H1 (cell line): ENCODE results near the gene SSTR5. TPM values are rescaled to one million over a fixed set of nuclear protein-coding genes. Genes with fewer than 3 reads are reported as not detected.

ENCODE experiments used
- CTCF ChIA-PET: fragments of 300-600 bp; sonication (Branson Sonifier 250); formaldehyde crosslinking; loops from one replicate; lab custom pipeline; 2021; ENCODE audit not compliant: partially characterized antibody; lab: Charles Lee
- POLR2A ChIA-PET: fragments of 300-600 bp; sonication (Branson Sonifier 250); formaldehyde crosslinking; loops from one replicate; lab custom pipeline; 2021; ENCODE audit warnings: inconsistent platforms; ENCODE audit not compliant: partially characterized antibody; lab: Charles Lee
- DNase-seq, 2 experiments: peaks; one replicate each; pipeline versions ENCODE4 v3.0.0 to v3.0.0-alpha.2; 2010 to 2022; ENCODE audit warnings: low spot score in 2 of 2, low read depth in 1 of 2, mixed read lengths in 1 of 2
- FAIRE-seq: peaks from 2 replicates; lab custom pipeline; 2011; peaks lifted over from hg19 to GRCh38; lab: Jason Lieb, UNC
- H2AFZ ChIP-seq: 2 replicates; pipeline ENCODE4 v1.8.1; 2012; ENCODE audit warnings: low read length, inconsistent platforms
- H2AK5ac ChIP-seq: 2 replicates; pipeline ENCODE4 v1.6.1; 2013; ENCODE audit warnings: low read depth, low read length
- H2BK120ac ChIP-seq: replicated peaks from 2 replicates; pipeline ENCODE3; 2013; ENCODE audit warnings: low read depth, low read length, inconsistent platforms
- H2BK12ac ChIP-seq: 2 replicates; pipeline ENCODE4 v1.6.1; 2013; ENCODE audit warnings: low read depth, low read length
- H2BK15ac ChIP-seq: 2 replicates; pipeline ENCODE4 v1.6.1; 2013; ENCODE audit warnings: low read length
- H2BK20ac ChIP-seq: 2 replicates; pipeline ENCODE4 v1.6.1; 2013; ENCODE audit warnings: low read length
- H2BK5ac ChIP-seq: 2 replicates; pipeline ENCODE4 v1.6.1; 2013; ENCODE audit warnings: low read depth, low read length
- H3K14ac ChIP-seq: 2 replicates; pipeline ENCODE4 v1.6.1; 2013; ENCODE audit warnings: inconsistent platforms; ENCODE audit not compliant: insufficient read length
- H3K18ac ChIP-seq: 2 replicates; pipeline ENCODE4 v1.6.1; 2013; ENCODE audit warnings: low read length; ENCODE audit errors: extremely low read depth
- H3K23ac ChIP-seq: 2 replicates; pipeline ENCODE4 v1.6.1; 2013; ENCODE audit warnings: inconsistent platforms; ENCODE audit not compliant: insufficient read length
- H3K23me2 ChIP-seq: 2 replicates; pipeline ENCODE4 v1.6.1; 2013; ENCODE audit warnings: low read depth, low read length
- H3K27ac ChIP-seq: 2 replicates; pipeline ENCODE4 v1.6.1; 2011; ENCODE audit warnings: low read depth, low read length, inconsistent platforms
- H3K27me3 ChIP-seq, 4 experiments: replicated peaks in 1 of 4; 1 replicate in 1 of 4; 2 replicates in 3 of 4; pipeline versions ENCODE4 v1.6.1 to v1.8.1; 2011 to 2013; ENCODE audit warnings: low read length in 3 of 4, mild to moderate bottlenecking in 3 of 4, inconsistent platforms in 2 of 4, mixed read lengths in 2 of 4, moderate library complexity in 1 of 4; ENCODE audit not compliant: control insufficient read depth in 3 of 4, insufficient read depth in 3 of 4; ENCODE audit errors: extremely low read depth in 1 of 4
- H3K36me3 ChIP-seq, 4 experiments: 2 replicates each; pipeline versions ENCODE4 v1.6.1 to v1.8.1; 2011 to 2013; ENCODE audit warnings: mild to moderate bottlenecking in 4 of 4, low read length in 3 of 4, moderate library complexity in 2 of 4, control low read depth in 1 of 4, inconsistent platforms in 1 of 4; ENCODE audit not compliant: insufficient read depth in 4 of 4, control insufficient read depth in 2 of 4
- H3K4ac ChIP-seq: replicated peaks from 2 replicates; pipeline ENCODE3; 2013; ENCODE audit warnings: low read length, low read depth, mixed read lengths, inconsistent platforms; ENCODE audit not compliant: insufficient read length
- H3K4me1 ChIP-seq, 4 experiments: replicated peaks in 1 of 4; 1 replicate in 1 of 4; 2 replicates in 3 of 4; pipeline versions ENCODE4 v1.6.1 to v1.8.1; 2011 to 2013; ENCODE audit warnings: low read length in 3 of 4, inconsistent platforms in 2 of 4, mixed read lengths in 1 of 4; ENCODE audit not compliant: insufficient read depth in 4 of 4, control insufficient read depth in 3 of 4
- H3K4me2 ChIP-seq, 2 experiments: 2 replicates each; pipeline versions ENCODE4 v1.6.1 to v1.8.1; 2011 to 2013; ENCODE audit warnings: low read depth in 2 of 2, low read length in 2 of 2, control low read depth in 1 of 2, inconsistent platforms in 1 of 2, mild to moderate bottlenecking in 1 of 2; ENCODE audit not compliant: insufficient read depth in 1 of 2
- H3K4me3 ChIP-seq, 4 experiments: fragments of 200-600, 300-600 bp in 1 of 4; sonication (generic), shearing (Covaris generic), sonication (Bioruptor Twin) in 1 of 4; 2 replicates each; pipeline versions ENCODE4 v1.5.1 to v1.8.1; 2011 to 2016; ENCODE audit warnings: low read length in 4 of 4, low read depth in 3 of 4, control low read depth in 2 of 4, inconsistent platforms in 2 of 4, mild to moderate bottlenecking in 2 of 4, mixed read lengths in 1 of 4, moderate library complexity in 1 of 4; ENCODE audit not compliant: insufficient read depth in 2 of 4; ENCODE audit errors: extremely low read depth in 1 of 4
- H3K56ac ChIP-seq: replicated peaks from 2 replicates; pipeline ENCODE3; 2013; ENCODE audit warnings: low read depth, mild to moderate bottlenecking, mixed read lengths, low read length, inconsistent platforms; ENCODE audit not compliant: insufficient read length
- H3K79me1 ChIP-seq: 2 replicates; pipeline ENCODE4 v1.6.1; 2013; ENCODE audit warnings: low read depth, low read length, control low read depth
- H3K79me2 ChIP-seq, 2 experiments: 2 replicates each; pipeline versions ENCODE4 v1.6.1 to v1.8.1; 2012 to 2013; ENCODE audit warnings: low read length in 2 of 2, mild to moderate bottlenecking in 2 of 2, inconsistent platforms in 1 of 2; ENCODE audit not compliant: insufficient read depth in 2 of 2, control insufficient read depth in 1 of 2
- H3K9ac ChIP-seq, 4 experiments: replicated peaks in 1 of 4; 1 replicate in 1 of 4; 2 replicates in 3 of 4; pipeline versions ENCODE4 v1.6.1 to v1.8.1; 2011 to 2013; ENCODE audit warnings: low read depth in 3 of 4, low read length in 3 of 4, control low read depth in 2 of 4, mild to moderate bottlenecking in 2 of 4, moderate library complexity in 2 of 4, inconsistent platforms in 1 of 4; ENCODE audit errors: extremely low read depth in 1 of 4
- H3K9me3 ChIP-seq, 2 experiments: 2 replicates each; pipeline versions ENCODE4 v1.6.1 to v1.8.1; 2012 to 2013; ENCODE audit warnings: mild to moderate bottlenecking in 2 of 2, moderate library complexity in 2 of 2, control low read depth in 1 of 2, inconsistent platforms in 1 of 2, low read depth in 1 of 2, low read length in 1 of 2, mixed read lengths in 1 of 2; ENCODE audit not compliant: insufficient read depth in 2 of 2
- H4K20me1 ChIP-seq, 2 experiments: replicated peaks in 1 of 2; 2 replicates each; pipeline versions ENCODE3 to v1.8.1; 2011 to 2013; ENCODE audit warnings: inconsistent platforms in 2 of 2, low read length in 2 of 2, mild to moderate bottlenecking in 1 of 2; ENCODE audit not compliant: insufficient read depth in 2 of 2, control insufficient read depth in 1 of 2
- H4K5ac ChIP-seq: 2 replicates; pipeline ENCODE4 v1.6.1; 2013; ENCODE audit warnings: low read length, low read depth, mixed read lengths, inconsistent platforms; ENCODE audit not compliant: insufficient read length
- H4K8ac ChIP-seq: 2 replicates; pipeline ENCODE4 v1.8.0; 2013; ENCODE audit warnings: mild to moderate bottlenecking, moderate library complexity, low read length, inconsistent platforms; ENCODE audit not compliant: insufficient read depth; ENCODE audit errors: extremely low read depth
- H4K91ac ChIP-seq: replicated peaks from 2 replicates; pipeline ENCODE3; 2013; ENCODE audit warnings: low read length, mixed read lengths, inconsistent platforms; ENCODE audit not compliant: insufficient read length
- ATF2 ChIP-seq: IDR thresholded peaks from 2 replicates; pipeline ENCODE4 v1.6.1; 2012; ENCODE audit warnings: low read length, inconsistent platforms
- WGBS, 2 experiments: shearing (Covaris generic) in 1 of 2; methylation state at CpG; one replicate each; pipeline versions ENCODE4 v1.1.6 to v1.1.7; 2013 to 2015; ENCODE audit warnings: low lambda C conversion rate in 2 of 2, mixed read lengths in 2 of 2, inconsistent platforms in 1 of 2, low coverage in 1 of 2, missing lambda C conversion rate in 1 of 2; ENCODE audit not compliant: insufficient replicate concordance in 2 of 2, insufficient coverage in 1 of 2, insufficient read length in 1 of 2; ENCODE audit errors: extremely low coverage in 1 of 2, missing lambda C conversion rate in 1 of 2; 5-methylcytosine and 5-hydroxymethylcytosine counted together
- polyA plus RNA-seq, 7 experiments: library from polyadenylated mRNA; depleted of rRNA in 3 of 7; stranded (reverse) in 5 of 7; unstranded in 2 of 7; fragments of >200 nt in 5 of 7; fragments of 200-250 nt in 2 of 7; gene quantifications; 1 replicate in 5 of 7; 2 replicates in 1 of 7; 4 replicates in 1 of 7; pipeline versions ENCODE4 v1.2.1 to v1.2.3, GENCODE V29; 2011 to 2013; ENCODE audit warnings: missing spikeins in 2 of 7, mixed read lengths in 2 of 7
- total RNA-seq: library from RNA; stranded (reverse); fragmentation: NEBNext Ultra II Directional; extraction: Animal tissue kit (Norgen Biotek cat#: 25700); gene quantifications from 2 replicates; pipeline ENCODE4 v1.2.1, GENCODE V29; 2021

Gene SSTR5
- total and polyA plus RNA-seq, 2 of the 8 experiments (the other 6 are each of a cell fraction or from before 2014, with no cell fraction given), result 0.56 to 0.60 TPM

GRCh38 chr16:1094124-1094479 lies 21.6 kb downstream of the SSTR5 start:
- Histone ChIP-seq H3K56ac (no peak overlapping the region), H3K9ac (no peak overlapping the region), H3K23ac (no peak overlapping the region), H3K36me3 (no peaks in the 10 kb centered on the region)
- TF ChIP-seq ATF2, result no peak
- TF ChIP-seq, all 59 proteins: peak for 0
- Histone ChIP-seq H2BK120ac (no peak overlapping the region), H3K4me2 (no peak overlapping the region), H3K14ac (no peak overlapping the region), H4K8ac (no peak overlapping the region), H2AK5ac (no peak overlapping the region), H3K23me2 (no peaks in the 10 kb centered on the region), H2BK5ac (no peak overlapping the region), H4K20me1 (peaks cover 0 to 2% of the 10 kb centered on the region in 2 experiments), H3K4ac (no peak overlapping the region), H2BK15ac (no peak overlapping the region), H3K27ac (no peak overlapping the region), H4K91ac (peak overlapping the region; percentile 19), H3K18ac (no peak overlapping the region), H3K4me3 (no peak overlapping the region), H3K9me3 (peaks cover 0 to 4% of the 10 kb centered on the region in 2 experiments; a peak in 1 of 4 replicates), H2BK12ac (no peak overlapping the region), H2AFZ (no peak overlapping the region), H2BK20ac (no peak overlapping the region), H3K79me2 (no peaks in the 10 kb centered on the region), H4K5ac (no peak overlapping the region), H3K27me3 (no peaks in the 10 kb centered on the region), H3K79me1 (no peaks in the 10 kb centered on the region), H3K4me1 (peaks cover 0 to 10% (median 5%) of the 10 kb centered on the region in 4 experiments; a peak in 5 of 7 replicates)
- FAIRE-seq, result no peak
- ChIA-PET POLR2A (no interaction called here), CTCF (interaction anchor here (1.0 to 1.4 kb wide), 2 partner anchors 20 to 39 kb away, joined by 3 to 4 read pairs; no protein-coding TSS in a partner anchor)
- no peak for DNase-seq
- WGBS, 2 experiments, result 83% methylated on average over 8 of the region's 13 CpGs; no CpG with 5 or more reads in 1 of the 2 experiments
